CD4-positive, alpha-beta T cell (primary cell): ENCODE results near the gene IER5. TPM values are rescaled to one million over a fixed set of nuclear protein-coding genes. Genes with fewer than 3 reads are reported as not detected.

Experiments
- ATAC-seq: fragments of 200-7000 bp; cut with Tn5 transposase; one replicate; pipeline ENCODE4 v1.10.0; 2022; ENCODE audit warnings: mild to moderate bottlenecking; ENCODE audit not compliant: poor library complexity
- CTCF ChIA-PET: fragments of 350-600 bp; sonication (Branson Sonifier 250); formaldehyde crosslinking; loops from one replicate; lab custom pipeline; 2021; ENCODE audit warnings: antibody characterized with exemption, inconsistent platforms; lab: Charles Lee
- POLR2A ChIA-PET: fragments of 350-600 bp; sonication (Branson Sonifier 250); formaldehyde crosslinking; loops from one replicate; lab custom pipeline; 2021; ENCODE audit warnings: antibody characterized with exemption, inconsistent platforms; lab: Charles Lee
- DNase-seq, 14 experiments: peaks; one replicate each; pipeline ENCODE4 v3.0.0-alpha.2; 2013 to 2020; ENCODE audit warnings: mixed read lengths in 2 of 14
- H3K27ac ChIP-seq, 2 donors: one replicate each; pipeline versions ENCODE4 v1.5.1 to v1.7.0; 2013; ENCODE audit warnings: low read length in 2 of 2, low read depth in 1 of 2, mild to moderate bottlenecking in 1 of 2
- H3K27me3 ChIP-seq, 2 experiments: 1 replicate in 1 of 2; 2 replicates in 1 of 2; pipeline versions ENCODE4 v1.6.1 to v1.7.0; 2013; ENCODE audit warnings: low read length in 2 of 2, control low read depth in 1 of 2, mild to moderate bottlenecking in 1 of 2, moderate library complexity in 1 of 2; ENCODE audit not compliant: insufficient read depth in 2 of 2, control insufficient read depth in 1 of 2
- H3K36me3 ChIP-seq: one replicate; pipeline ENCODE4 v1.6.1; 2013; ENCODE audit warnings: low read length, control low read depth; ENCODE audit not compliant: insufficient read depth
- H3K4me1 ChIP-seq: one replicate; pipeline ENCODE4 v1.6.1; 2013; ENCODE audit warnings: low read length, control low read depth; ENCODE audit not compliant: insufficient read depth
- H3K4me3 ChIP-seq: one replicate; pipeline ENCODE4 v1.5.1; 2013; ENCODE audit warnings: mild to moderate bottlenecking, low read length, moderate library complexity
- H3K9me3 ChIP-seq, 2 experiments: 1 replicate in 1 of 2; 2 replicates in 1 of 2; pipeline versions ENCODE4 v1.6.1 to v1.7.0; 2013; ENCODE audit warnings: low read length in 2 of 2, mild to moderate bottlenecking in 2 of 2, control low read depth in 1 of 2, moderate library complexity in 1 of 2; ENCODE audit not compliant: control insufficient read depth in 1 of 2, insufficient read depth in 1 of 2
- H3K27ac Mint-ChIP-seq: one replicate; pipeline ENCODE4 v1.8.0; 2020; ENCODE audit warnings: mixed read lengths
- H3K27me3 Mint-ChIP-seq: one replicate; pipeline ENCODE4 v1.8.0; 2021; ENCODE audit warnings: mixed read lengths
- H3K36me3 Mint-ChIP-seq: one replicate; pipeline ENCODE4 v1.8.0; 2021; ENCODE audit warnings: low read depth, mixed read lengths
- H3K4me1 Mint-ChIP-seq: one replicate; pipeline ENCODE4 v1.8.0; 2021; ENCODE audit warnings: low read depth, mixed read lengths
- H3K4me3 Mint-ChIP-seq: one replicate; pipeline ENCODE4 v1.8.0; 2020; ENCODE audit warnings: mild to moderate bottlenecking, mixed read lengths
- H3K9me3 Mint-ChIP-seq: one replicate; pipeline ENCODE4 v1.8.0; 2020; ENCODE audit warnings: mixed read lengths
- CTCF ChIP-seq: fragments of 200-600 bp; IDR thresholded peaks from one replicate; pipeline ENCODE4 v1.8.0; 2022; ENCODE audit warnings: antibody characterized with exemption, mild to moderate bottlenecking
- intact Hi-C, 2 experiments: fragments of 100-400 bp; cut with DNase I in 1 of 2; cut with micrococcal nuclease in 1 of 2; formaldehyde crosslinking; loops; one replicate each; pipeline versions ENCODE4 v1.15.1 to v1.9.0; 2023 to 2025; cut with DNase I, micrococcal nuclease
- total RNA-seq, 174 experiments: library from RNA in 2 of 174; stranded (reverse) in 2 of 174; gene quantifications; one replicate each; pipeline ENCODE4 v1.2.3 and lab custom pipeline; 2021 to 2026

IER5 gene
- total RNA-seq, 2 experiments from 2014 or later = 53.8 to 54.1 TPM

GRCh38 chr1:181075766-181076350 is 12.6 kb upstream of the IER5 start:
- ATAC-seq (no peak), DNase-seq (no peak)
- Histone ChIP-seq H3K9me3 (no peaks in the 10 kb centered on the region), H3K27ac (no peak overlapping the region), H3K27me3 (peaks cover 0 to 6% of the 10 kb centered on the region in 2 experiments), H3K4me1 (no peaks in the 10 kb centered on the region), H3K36me3 (no peaks in the 10 kb centered on the region), H3K4me3 (no peak overlapping the region)
- intact Hi-C loops = loop anchor here in 1 of 2 experiments (5.0 kb wide), 1 partner anchor 351 kb away; no protein-coding TSS in a partner anchor
- Mint-ChIP-seq H3K4me3 (no peak overlapping the region), H3K4me1 (no peaks in the 10 kb centered on the region), H3K27me3 (peaks cover 21% of the 10 kb centered on the region), H3K36me3 (no peaks in the 10 kb centered on the region), H3K27ac (no peak overlapping the region), H3K9me3 (no peaks in the 10 kb centered on the region)
- ChIA-PET CTCF (no interaction called here), POLR2A (no interaction called here)
- TF ChIP-seq CTCF = no peak

GRCh38 chr1:181076852-181077251 is 11.6 kb upstream of the IER5 start:
- H3K4me3 ChIP-seq = no peak overlapping the region
- peaks cover 21% of the 10 kb centered on the region for H3K27me3 Mint-ChIP-seq
- intact Hi-C loops = loop anchor here in 1 of 2 experiments (5.0 kb wide), 1 partner anchor 350 kb away; no protein-coding TSS in a partner anchor
- H3K4me1 Mint-ChIP-seq = no peaks in the 10 kb centered on the region
- no peaks in the 10 kb centered on the region for H3K9me3 Mint-ChIP-seq
- no peaks in the 10 kb centered on the region for H3K36me3 ChIP-seq
- POLR2A ChIA-PET = no interaction called here
- no peak overlapping the region for H3K27ac Mint-ChIP-seq
- no peaks in the 10 kb centered on the region for H3K9me3 ChIP-seq
- DNase-seq (no peak), ATAC-seq (no peak)
- H3K4me3 Mint-ChIP-seq = no peak overlapping the region
- no peaks in the 10 kb centered on the region for H3K36me3 Mint-ChIP-seq
- TF ChIP-seq CTCF = no peak
- H3K27me3 ChIP-seq = peaks cover 0 to 6% of the 10 kb centered on the region in 2 experiments
- H3K27ac ChIP-seq = no peak overlapping the region
- H3K4me1 ChIP-seq = no peaks in the 10 kb centered on the region
- CTCF ChIA-PET = no interaction called here

- CTCF ChIA-PET = no interaction called here
- Histone ChIP-seq H3K27ac (no peak overlapping the region), H3K4me1 (no peaks in the 10 kb centered on the region), H3K9me3 (no peaks in the 10 kb centered on the region), H3K27me3 (peaks cover 0 to 6% of the 10 kb centered on the region in 2 experiments), H3K36me3 (no peaks in the 10 kb centered on the region), H3K4me3 (no peak overlapping the region)
- no peaks in the 10 kb centered on the region for H3K4me1 Mint-ChIP-seq
- DNase-seq (no peak), ATAC-seq (no peak)
- POLR2A ChIA-PET = no interaction called here
- H3K27ac Mint-ChIP-seq = no peak overlapping the region
- intact Hi-C loops = loop anchor here in 1 of 2 experiments (5.0 kb wide), 1 partner anchor 350 kb away; no protein-coding TSS in a partner anchor
- H3K27me3 Mint-ChIP-seq = peaks cover 21% of the 10 kb centered on the region
- no peak for TF ChIP-seq CTCF
- H3K4me3 Mint-ChIP-seq = no peak overlapping the region
- H3K9me3 Mint-ChIP-seq = no peaks in the 10 kb centered on the region
- H3K36me3 Mint-ChIP-seq = no peaks in the 10 kb centered on the region
Measured at GRCh38 chr1:181077576-181078242, 10.8 kb upstream of the IER5 start.
